ENCODE data around the gene CERS2. TPM values are rescaled to one million over a fixed set of nuclear protein-coding genes. Genes with fewer than 3 reads are reported as not detected.
A peak's percentile ranks its signal among the peaks of the same experiment; 100 is the strongest.

The CERS2 gene
- polyA plus RNA-seq, 1 donor: 310 TPM

DNA sequence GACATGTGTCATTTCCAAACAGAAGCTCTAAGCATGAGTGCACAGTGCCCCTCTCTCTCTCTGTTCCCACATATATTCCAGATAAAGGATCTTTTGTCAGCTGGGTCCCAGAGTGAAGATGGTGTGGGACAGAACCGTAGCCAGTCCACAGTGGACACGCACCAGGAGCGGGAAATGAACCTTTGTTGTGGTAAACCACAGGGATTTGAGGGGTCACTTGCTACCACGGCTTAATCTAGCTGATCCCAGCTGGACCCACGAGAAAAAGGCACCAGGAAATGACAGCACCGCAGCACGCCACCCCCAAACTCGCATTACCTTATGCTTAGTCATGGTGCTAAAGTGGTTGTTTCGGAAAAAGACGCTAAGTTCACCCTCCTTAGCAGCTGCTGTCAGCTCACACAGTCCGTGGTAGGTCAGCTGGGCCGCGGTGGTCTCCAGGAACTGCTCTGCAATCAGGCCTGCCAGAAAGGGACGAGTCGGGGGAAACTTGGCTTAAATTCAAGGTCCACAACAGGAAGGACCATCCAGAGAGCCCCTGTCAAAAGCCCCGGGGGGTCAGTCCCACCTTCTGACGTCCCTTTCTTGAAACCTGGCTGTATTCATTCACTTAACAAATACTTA lies 24.5 kb upstream of the CERS2 start:
- no peak overlapping the region for H3K27ac ChIP-seq (ENCODE audit: low read length)
- no peak for DNase-seq
- no CpG with 5 or more reads among the region's 17 CpGs for WGBS (ENCODE audit: insufficient coverage, low lambda C conversion rate)
- H3K36me3 ChIP-seq (ENCODE audit: control insufficient read depth, insufficient read depth, low read length): peaks cover 48% of the 10 kb centered on the region
- peaks cover 2% of the 10 kb centered on the region for H3K4me1 ChIP-seq (ENCODE audit: control insufficient read depth, insufficient read depth, low read length)
- H3K4me3 ChIP-seq (ENCODE audit: low read length): no peak overlapping the region
- H3K9me3 ChIP-seq (ENCODE audit: control insufficient read depth, low read depth, low read length): no peaks in the 10 kb centered on the region
- no peaks in the 10 kb centered on the region for H3K27me3 ChIP-seq (ENCODE audit: control insufficient read depth, insufficient read depth, low read length)

DNA sequence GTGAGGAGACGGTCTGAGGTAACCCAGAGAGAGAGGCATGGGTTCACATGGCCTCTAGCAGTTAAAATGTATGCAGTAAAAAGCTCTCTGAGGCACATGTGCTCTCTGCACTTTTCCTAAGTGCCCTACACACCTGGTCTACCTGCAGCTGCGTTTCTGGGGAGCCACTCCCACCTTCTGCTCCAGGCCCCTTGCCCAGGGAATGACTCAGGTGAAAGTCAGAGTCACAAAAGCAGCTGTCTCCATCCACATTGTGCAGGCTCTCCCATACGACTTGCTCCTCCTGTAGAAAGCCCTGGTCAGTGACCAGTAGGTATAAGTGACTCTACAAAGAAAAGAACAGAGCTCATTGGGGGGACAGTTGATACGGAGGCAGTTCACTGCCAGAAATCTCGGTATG lies 23.3 kb upstream of the CERS2 start:
- no peak overlapping the region for H3K4me3 ChIP-seq (ENCODE audit: low read length)
- no peaks in the 10 kb centered on the region for H3K27me3 ChIP-seq (ENCODE audit: control insufficient read depth, insufficient read depth, low read length)
- DNase-seq: no peak
- no peak overlapping the region for H3K27ac ChIP-seq (ENCODE audit: low read length)
- no CpG with 5 or more reads among the region's 5 CpGs for WGBS (ENCODE audit: insufficient coverage, low lambda C conversion rate)
- no peaks in the 10 kb centered on the region for H3K9me3 ChIP-seq (ENCODE audit: control insufficient read depth, low read depth, low read length)
- no peaks in the 10 kb centered on the region for H3K4me1 ChIP-seq (ENCODE audit: control insufficient read depth, insufficient read depth, low read length)
- peaks cover 48% of the 10 kb centered on the region for H3K36me3 ChIP-seq (ENCODE audit: control insufficient read depth, insufficient read depth, low read length)

DNA sequence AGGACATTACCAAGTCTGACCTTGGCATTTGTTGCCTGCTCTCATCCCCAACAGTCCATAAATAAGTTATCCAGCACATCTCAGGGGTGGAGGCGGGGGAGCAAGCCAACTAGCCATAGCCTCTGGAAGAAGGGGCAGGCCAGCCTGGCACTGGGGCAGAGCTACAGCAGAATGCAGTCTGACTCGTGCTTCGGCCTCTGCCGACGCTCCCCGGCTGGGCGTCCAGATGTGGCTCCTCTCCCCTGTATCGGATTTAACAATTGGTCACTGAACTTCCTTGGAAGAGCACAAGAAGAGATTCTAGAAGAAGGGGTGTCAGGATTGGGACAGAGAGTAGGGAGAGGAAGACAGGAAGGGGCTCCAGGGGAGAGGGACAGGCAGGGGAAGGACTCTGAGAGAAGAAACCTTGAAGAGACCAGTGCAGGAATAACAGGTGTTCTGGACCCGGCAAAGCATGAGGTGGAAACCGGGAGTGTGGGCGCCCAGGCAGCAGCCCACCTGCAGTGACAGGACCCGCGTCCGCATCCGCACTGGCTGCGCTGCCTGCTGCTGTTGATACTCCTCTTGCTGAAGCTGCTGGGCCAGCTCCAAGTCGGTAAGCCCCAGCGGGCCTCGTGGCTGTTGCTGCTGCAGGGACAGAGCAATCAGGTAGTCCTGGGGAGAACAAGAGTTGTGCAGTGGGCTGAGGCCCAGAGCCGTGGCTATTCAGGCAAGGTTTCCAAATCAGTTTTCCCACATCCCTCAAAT lies 22.7 kb upstream of the CERS2 start:
- Histone ChIP-seq H3K27me3 (ENCODE audit: control insufficient read depth, insufficient read depth, low read length) (no peaks in the 10 kb centered on the region), H3K9me3 (ENCODE audit: control insufficient read depth, low read depth, low read length) (no peaks in the 10 kb centered on the region), H3K4me3 (ENCODE audit: low read length) (no peak overlapping the region), H3K4me1 (ENCODE audit: control insufficient read depth, insufficient read depth, low read length) (no peaks in the 10 kb centered on the region), H3K36me3 (ENCODE audit: control insufficient read depth, insufficient read depth, low read length) (peaks cover 43% of the 10 kb centered on the region), H3K27ac (ENCODE audit: low read length) (no peak overlapping the region)
- WGBS (ENCODE audit: insufficient coverage, low lambda C conversion rate): no CpG with 5 or more reads among the region's 20 CpGs
- no peak for DNase-seq

DNA sequence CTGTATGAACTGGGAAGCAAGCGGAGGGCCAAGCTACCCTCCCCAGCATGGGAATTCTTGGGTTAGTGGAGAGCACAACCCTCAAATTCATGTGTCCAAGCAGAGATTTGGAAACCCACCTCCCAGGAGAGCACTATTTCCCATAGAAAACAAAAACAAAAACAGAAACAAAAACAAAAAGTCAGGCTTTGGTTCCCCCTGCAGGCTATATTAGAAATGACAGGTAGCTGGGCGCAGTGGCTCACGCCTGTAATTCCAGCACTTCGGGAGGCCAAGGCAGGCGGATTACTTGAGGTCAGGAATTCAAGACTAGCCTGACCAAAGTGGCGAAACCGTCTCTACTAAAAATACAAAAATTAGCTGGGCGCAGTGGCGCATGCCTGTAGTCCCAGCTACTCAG lies 21.3 kb upstream of the CERS2 start:
- no CpG with 5 or more reads among the region's 9 CpGs for WGBS (ENCODE audit: insufficient coverage, low lambda C conversion rate)
- no peak overlapping the region for H3K4me3 ChIP-seq (ENCODE audit: low read length)
- DNase-seq: no peak
- H3K36me3 ChIP-seq (ENCODE audit: control insufficient read depth, insufficient read depth, low read length): peaks cover 33% of the 10 kb centered on the region
- no peaks in the 10 kb centered on the region for H3K27me3 ChIP-seq (ENCODE audit: control insufficient read depth, insufficient read depth, low read length)
- H3K4me1 ChIP-seq (ENCODE audit: control insufficient read depth, insufficient read depth, low read length): no peaks in the 10 kb centered on the region
- H3K27ac ChIP-seq (ENCODE audit: low read length): no peak overlapping the region
- no peaks in the 10 kb centered on the region for H3K9me3 ChIP-seq (ENCODE audit: control insufficient read depth, low read depth, low read length)

DNA sequence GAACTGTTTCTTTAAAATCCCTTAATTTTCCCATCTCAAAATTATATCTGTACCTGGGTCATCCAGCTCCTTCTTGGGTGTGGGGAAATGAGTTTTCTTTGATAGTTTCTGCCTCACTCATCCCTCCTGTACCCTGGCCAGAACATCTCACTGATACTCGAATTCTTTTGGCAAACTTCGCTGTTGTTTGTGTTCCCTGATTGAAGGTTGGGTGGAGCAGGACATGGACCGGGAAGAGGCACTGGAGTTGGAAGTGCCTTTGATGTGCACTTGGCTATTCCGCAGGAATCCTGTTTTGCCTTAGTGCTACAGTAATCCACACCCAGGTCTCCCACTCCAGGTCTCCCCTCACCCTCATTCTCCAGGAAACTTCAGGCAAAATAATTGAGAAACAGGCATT lies 20.8 kb upstream of the CERS2 start:
- DNase-seq: no peak
- H3K27ac ChIP-seq (ENCODE audit: low read length): no peak overlapping the region
- H3K4me1 ChIP-seq (ENCODE audit: control insufficient read depth, insufficient read depth, low read length): no peaks in the 10 kb centered on the region
- no peaks in the 10 kb centered on the region for H3K9me3 ChIP-seq (ENCODE audit: control insufficient read depth, low read depth, low read length)
- peaks cover 33% of the 10 kb centered on the region for H3K36me3 ChIP-seq (ENCODE audit: control insufficient read depth, insufficient read depth, low read length)
- WGBS (ENCODE audit: insufficient coverage, low lambda C conversion rate): 90% methylated on average over 2 of the region's 4 CpGs
- no peaks in the 10 kb centered on the region for H3K27me3 ChIP-seq (ENCODE audit: control insufficient read depth, insufficient read depth, low read length)
- no peak overlapping the region for H3K4me3 ChIP-seq (ENCODE audit: low read length)

DNA sequence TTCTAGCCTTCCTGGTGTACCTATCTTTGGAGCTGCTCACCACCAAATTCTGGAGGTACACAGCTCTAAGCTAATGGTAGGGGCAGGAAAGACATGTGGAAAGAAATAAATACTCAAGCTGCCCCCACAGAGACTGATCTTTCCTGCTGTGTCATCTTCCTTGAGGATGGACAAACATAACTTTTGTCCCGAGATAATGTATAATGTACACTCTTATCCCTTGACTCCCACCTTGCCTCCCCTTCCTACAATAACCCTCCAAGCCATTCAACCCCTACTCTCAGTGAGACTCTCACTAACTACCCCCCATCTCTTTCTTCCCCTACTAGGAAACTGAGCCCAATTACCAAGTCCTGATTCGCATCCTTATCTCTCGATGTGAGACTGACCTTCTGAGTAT lies 19.6 kb upstream of the CERS2 start:
- Histone ChIP-seq H3K27ac (ENCODE audit: low read length) (no peak overlapping the region), H3K4me3 (ENCODE audit: low read length) (no peak overlapping the region), H3K4me1 (ENCODE audit: control insufficient read depth, insufficient read depth, low read length) (no peaks in the 10 kb centered on the region), H3K9me3 (ENCODE audit: control insufficient read depth, low read depth, low read length) (no peaks in the 10 kb centered on the region), H3K27me3 (ENCODE audit: control insufficient read depth, insufficient read depth, low read length) (no peaks in the 10 kb centered on the region), H3K36me3 (ENCODE audit: control insufficient read depth, insufficient read depth, low read length) (peaks cover 22% of the 10 kb centered on the region)
- 71% methylated on average over 1 of the region's 3 CpGs for WGBS (ENCODE audit: insufficient coverage, low lambda C conversion rate)
- DNase-seq: no peak

- Histone ChIP-seq H3K4me1 (ENCODE audit: control insufficient read depth, insufficient read depth, low read length) (no peaks in the 10 kb centered on the region), H3K9me3 (ENCODE audit: control insufficient read depth, low read depth, low read length) (no peaks in the 10 kb centered on the region), H3K4me3 (ENCODE audit: low read length) (no peak overlapping the region), H3K36me3 (ENCODE audit: control insufficient read depth, insufficient read depth, low read length) (peaks cover 8% of the 10 kb centered on the region), H3K27ac (ENCODE audit: low read length) (no peak overlapping the region), H3K27me3 (ENCODE audit: control insufficient read depth, insufficient read depth, low read length) (no peaks in the 10 kb centered on the region)
- DNase-seq: no peak
- WGBS (ENCODE audit: insufficient coverage, low lambda C conversion rate): no CpG with 5 or more reads among the region's 4 CpGs
Observed at GRCh38 chr1:150992626-150993025, 18.0 kb upstream of the CERS2 start.

GRCh38 chr1:150987924-150988323 lies 13.3 kb upstream of the CERS2 start:
- Histone ChIP-seq H3K9me3 (ENCODE audit: control insufficient read depth, low read depth, low read length) (no peaks in the 10 kb centered on the region), H3K27ac (ENCODE audit: low read length) (no peak overlapping the region), H3K4me1 (ENCODE audit: control insufficient read depth, insufficient read depth, low read length) (peaks cover 5% of the 10 kb centered on the region), H3K4me3 (ENCODE audit: low read length) (no peak overlapping the region), H3K27me3 (ENCODE audit: control insufficient read depth, insufficient read depth, low read length) (no peaks in the 10 kb centered on the region), H3K36me3 (ENCODE audit: control insufficient read depth, insufficient read depth, low read length) (no peaks in the 10 kb centered on the region)
- DNase-seq: no peak
- WGBS (ENCODE audit: insufficient coverage, low lambda C conversion rate): no CpG with 5 or more reads among the region's 7 CpGs

DNA sequence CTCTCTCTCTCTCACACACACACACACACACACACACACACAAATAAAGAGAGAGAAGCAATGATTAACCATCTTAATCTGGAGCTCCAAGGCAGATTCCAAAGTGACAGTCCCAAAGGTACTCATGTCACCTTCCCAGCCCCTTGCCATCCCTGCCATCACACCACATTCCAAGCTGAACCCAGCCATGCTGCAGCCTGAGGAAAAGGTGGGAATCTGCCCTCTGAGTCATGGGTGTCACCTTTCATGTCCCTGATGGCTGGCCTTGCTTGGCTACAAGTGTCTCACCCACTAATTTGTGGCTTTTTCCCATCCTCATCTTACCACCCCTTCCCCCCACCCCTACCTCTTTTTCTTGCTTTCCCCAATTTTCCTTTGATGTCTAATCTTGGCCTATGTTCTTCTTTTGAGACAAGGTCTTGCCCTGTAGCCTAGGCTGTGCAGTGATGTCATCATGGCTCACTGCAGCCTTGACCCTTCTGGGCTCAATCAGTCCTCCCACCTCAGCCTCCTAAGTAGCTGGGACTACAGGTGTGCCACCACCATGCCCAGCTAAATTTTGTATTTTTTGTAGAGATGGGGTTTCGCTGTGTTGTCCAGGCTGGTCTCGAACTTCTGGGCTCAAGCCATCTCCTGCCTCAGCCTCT lies 10.7 kb upstream of the CERS2 start:
- no CpG with 5 or more reads among the region's 2 CpGs for WGBS (ENCODE audit: insufficient coverage, low lambda C conversion rate)
- H3K4me3 ChIP-seq (ENCODE audit: low read length): no peak overlapping the region
- H3K9me3 ChIP-seq (ENCODE audit: control insufficient read depth, low read depth, low read length): no peaks in the 10 kb centered on the region
- no peaks in the 10 kb centered on the region for H3K27me3 ChIP-seq (ENCODE audit: control insufficient read depth, insufficient read depth, low read length)
- no peaks in the 10 kb centered on the region for H3K36me3 ChIP-seq (ENCODE audit: control insufficient read depth, insufficient read depth, low read length)
- no peak for DNase-seq
- peaks cover 27% of the 10 kb centered on the region for H3K4me1 ChIP-seq (ENCODE audit: control insufficient read depth, insufficient read depth, low read length)
- no peak overlapping the region for H3K27ac ChIP-seq (ENCODE audit: low read length)

- Histone ChIP-seq H3K4me3 (ENCODE audit: low read length) (no peak within 1 kb of the TSS), H3K9me3 (ENCODE audit: control insufficient read depth, low read depth, low read length) (no peaks in the 10 kb centered on the region), H3K36me3 (ENCODE audit: control insufficient read depth, insufficient read depth, low read length) (no peaks in the 10 kb centered on the region), H3K27ac (ENCODE audit: low read length) (peak within 1 kb of the TSS; percentile 69), H3K27me3 (ENCODE audit: control insufficient read depth, insufficient read depth, low read length) (no peaks in the 10 kb centered on the region), H3K4me1 (ENCODE audit: control insufficient read depth, insufficient read depth, low read length) (peaks cover 50% of the 10 kb centered on the region)
- no CpG with 5 or more reads among the region's 12 CpGs for WGBS (ENCODE audit: insufficient coverage, low lambda C conversion rate)
- DNase-seq: peak; percentile 78 to 87
Observed at GRCh38 chr1:150981805-150982712, 7.4 kb upstream of the CERS2 start, which contains the start of gene ANXA9. Gene ANXA9, plus strand, starts transcription at chr1:150982292. Its CDS starts 814 bp downstream, at chr1:150983106.
